HEK293 (cell line): ENCODE data around the gene G6PD.

Experiments
- ATF2 ChIP-seq: fragments of 450-650 bp; formaldehyde crosslinking; IDR thresholded peaks from 2 replicates; pipeline ENCODE4 v1.5.1; 2016; ENCODE audit warnings: missing biosample characterization, missing genetic modification characterization, low read depth
- HOXA7 ChIP-seq: sonication (generic); formaldehyde crosslinking; IDR thresholded peaks from 2 replicates; pipeline ENCODE4 v1.8.1; 2022; ENCODE audit warnings: missing genetic modification reagents, borderline replicate concordance
- INSM2 ChIP-seq: fragments of 450-650 bp; formaldehyde crosslinking; IDR thresholded peaks from 2 replicates; pipeline ENCODE4 v1.5.1; 2016; ENCODE audit warnings: missing biosample characterization, missing genetic modification characterization
- KLF7 ChIP-seq: fragments of 450-650 bp; formaldehyde crosslinking; IDR thresholded peaks from 2 replicates; pipeline ENCODE4 v1.5.1; 2016; ENCODE audit warnings: missing biosample characterization, missing genetic modification characterization, borderline replicate concordance
- KLF8 ChIP-seq: fragments of 450-650 bp; formaldehyde crosslinking; IDR thresholded peaks from 2 replicates; pipeline ENCODE4 v1.5.1; 2016; ENCODE audit warnings: missing biosample characterization, missing genetic modification characterization
- OVOL3 ChIP-seq: fragments of 450-650 bp; formaldehyde crosslinking; IDR thresholded peaks from 2 replicates; pipeline ENCODE4 v1.5.1; 2016; ENCODE audit warnings: missing biosample characterization, missing genetic modification characterization
- PRDM1 ChIP-seq: fragments of 450-650 bp; formaldehyde crosslinking; IDR thresholded peaks from 2 replicates; pipeline ENCODE4; 2016; ENCODE audit warnings: missing biosample characterization, missing genetic modification characterization
- REPIN1 ChIP-seq: fragments of 450-650 bp; formaldehyde crosslinking; IDR thresholded peaks from 2 replicates; pipeline ENCODE4 v1.5.1; 2017; ENCODE audit warnings: missing biosample characterization, missing genetic modification characterization, low read depth
- REST ChIP-seq: fragments of 450-650 bp; formaldehyde crosslinking; IDR thresholded peaks from 2 replicates; pipeline ENCODE4 v1.5.1; 2016; ENCODE audit warnings: missing biosample characterization, missing genetic modification characterization
- ZFP37 ChIP-seq: fragments of 450-650 bp; formaldehyde crosslinking; IDR thresholded peaks from 2 replicates; pipeline ENCODE4 v1.5.1; 2016; ENCODE audit warnings: missing biosample characterization, missing genetic modification characterization
- ZNF114 ChIP-seq: fragments of 450-650 bp; formaldehyde crosslinking; IDR thresholded peaks from 2 replicates; pipeline ENCODE4 v1.5.0; 2017; ENCODE audit warnings: missing biosample characterization, missing genetic modification characterization
- ZNF140 ChIP-seq: fragments of 450-650 bp; formaldehyde crosslinking; IDR thresholded peaks from 2 replicates; pipeline ENCODE4 v1.5.1; 2016; ENCODE audit warnings: missing biosample characterization, missing genetic modification characterization
- ZNF2 ChIP-seq: fragments of 450-650 bp; formaldehyde crosslinking; IDR thresholded peaks from 2 replicates; pipeline ENCODE4 v1.5.1; 2016; ENCODE audit warnings: missing biosample characterization, missing genetic modification characterization
- ZNF341 ChIP-seq: fragments of 450-650 bp; formaldehyde crosslinking; IDR thresholded peaks from 2 replicates; pipeline ENCODE4; 2016; ENCODE audit warnings: low read depth, missing biosample characterization, missing genetic modification characterization
- ZNF37A ChIP-seq: fragments of 450-650 bp; IDR thresholded peaks from 2 replicates; pipeline ENCODE4 v1.5.1; 2018; ENCODE audit warnings: missing biosample characterization, missing genetic modification characterization
- ZNF398 ChIP-seq: fragments of 450-650 bp; formaldehyde crosslinking; IDR thresholded peaks from 2 replicates; pipeline ENCODE4 v1.5.1; 2017; ENCODE audit warnings: missing biosample characterization, missing genetic modification characterization
- ZNF423 ChIP-seq: fragments of 450-650 bp; formaldehyde crosslinking; IDR thresholded peaks from 2 replicates; pipeline ENCODE4 v1.5.1; 2016; ENCODE audit warnings: missing biosample characterization, missing genetic modification characterization
- ZNF544 ChIP-seq: fragments of 450-650 bp; formaldehyde crosslinking; IDR thresholded peaks from 2 replicates; pipeline ENCODE4 v1.5.0; 2017; ENCODE audit warnings: missing biosample characterization, missing genetic modification characterization
- ZNF549 ChIP-seq: fragments of 450-650 bp; IDR thresholded peaks from 2 replicates; pipeline ENCODE4 v1.5.1; 2018; ENCODE audit warnings: missing biosample characterization, missing genetic modification characterization, mild to moderate bottlenecking, inconsistent platforms, moderate library complexity
- ZNF560 ChIP-seq: fragments of 450-650 bp; formaldehyde crosslinking; IDR thresholded peaks from 2 replicates; pipeline ENCODE4 v1.5.1; 2017; ENCODE audit warnings: missing biosample characterization, missing genetic modification characterization, borderline replicate concordance
- ZNF561 ChIP-seq: fragments of 450-650 bp; IDR thresholded peaks from 2 replicates; pipeline ENCODE4 v1.5.1; 2018; ENCODE audit warnings: missing biosample characterization, missing genetic modification characterization, borderline replicate concordance
- ZNF600 ChIP-seq: fragments of 450-650 bp; formaldehyde crosslinking; IDR thresholded peaks from 2 replicates; pipeline ENCODE4 v1.5.1; 2016; ENCODE audit warnings: missing biosample characterization, missing genetic modification characterization
- ZNF707 ChIP-seq: fragments of 450-650 bp; formaldehyde crosslinking; IDR thresholded peaks from 2 replicates; pipeline ENCODE4 v1.5.1; 2016; ENCODE audit warnings: missing biosample characterization, missing genetic modification characterization
- ZNF830 ChIP-seq: fragments of 450-650 bp; IDR thresholded peaks from 2 replicates; pipeline ENCODE4 v1.5.0; 2018; ENCODE audit warnings: missing biosample characterization, missing genetic modification characterization, low read depth, mild to moderate bottlenecking, moderate library complexity

G6PD gene

GRCh38 chrX:154515966-154516655 lies 30.5 kb downstream of the G6PD start, which contains the start of gene FAM3A (continued):
- TF ChIP-seq ZNF560 (no peak), HOXA7 (CRISPR knock-in tag) (no peak), ZNF561 (no peak), ZNF423 (no peak), ZNF37A (tag by site-specific recombination) (no peak), ZNF544 (tag by site-specific recombination) (no peak), ZNF2 (tag by site-specific recombination) (no peak), REST (tag by site-specific recombination) (no peak), ZNF114 (tag by site-specific recombination) (no peak), ZNF600 (tag by site-specific recombination) (no peak), PRDM1 (no peak), ZNF549 (no peak), ATF2 (tag by site-specific recombination) (no peak), ZNF140 (no peak), REPIN1 (tag by site-specific recombination) (no peak), KLF7 (tag by site-specific recombination) (no peak), ZNF398 (tag by site-specific recombination) (no peak), KLF8 (no peak), ZNF830 (no peak), OVOL3 (tag by site-specific recombination) (no peak), ZFP37 (no peak), ZNF707 (tag by site-specific recombination) (no peak), ZNF341 (tag by site-specific recombination) (no peak), INSM2 (no peak)
- TF ChIP-seq, all 188 proteins: peak for 27
